Measurements from ENCODE around the gene HEBP1. TPM values are rescaled to one million over a fixed set of nuclear protein-coding genes. Genes with fewer than 3 reads are reported as not detected.
A peak's percentile ranks its signal among the peaks of the same experiment; 100 is the strongest.

The HEBP1 gene
- total RNA-seq, 2 experiments from 2014 or later: 23.5 to 28.6 TPM

DNA sequence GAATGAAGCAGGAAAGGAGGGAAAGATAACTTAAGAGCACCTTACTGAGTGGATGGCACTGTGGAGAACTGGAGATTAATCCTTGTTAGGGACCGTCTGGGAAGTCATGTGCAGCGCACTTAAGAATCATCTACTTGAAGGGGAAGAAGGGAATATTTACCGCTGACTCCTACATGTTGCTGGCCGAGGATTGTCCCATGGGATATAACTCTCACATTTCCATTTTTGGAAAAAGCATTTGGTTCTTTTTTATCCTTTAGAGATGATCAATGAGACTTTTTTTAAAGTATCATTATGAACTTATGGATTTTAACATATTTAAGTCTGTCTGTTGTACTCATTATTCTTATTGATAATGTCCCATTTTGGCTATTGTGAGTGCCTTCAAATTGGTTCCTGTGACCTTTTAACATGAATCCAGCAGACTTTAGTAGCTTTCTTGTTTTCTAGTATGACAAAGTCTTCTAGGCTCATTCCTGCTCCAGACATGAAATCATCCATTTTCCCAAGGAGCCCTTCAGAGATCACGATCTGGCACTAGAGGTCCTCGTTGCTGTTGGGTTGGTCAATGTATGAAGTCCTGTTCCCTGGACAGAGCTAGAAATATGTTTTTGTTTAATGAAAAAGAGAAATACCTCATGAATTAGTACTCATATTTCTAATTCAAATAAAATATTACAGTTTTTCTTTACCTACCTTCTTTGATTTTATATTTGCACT is 23.9 kb upstream of the HEBP1 start:
- no peaks in the 10 kb centered on the region for H3K4me1 Mint-ChIP-seq
- H3K36me3 Mint-ChIP-seq (ENCODE audit: low read depth): no peaks in the 10 kb centered on the region
- ATAC-seq (no peak), DNase-seq (peak; percentile 8)
- POLR2A ChIA-PET: no interaction called here
- intact Hi-C loops (cut with DNase I, micrococcal nuclease): no loop called here
- CTCF ChIA-PET: interaction anchor here (0.7 to 1.3 kb wide), 3 partner anchors 10 to 196 kb away, joined by 3 to 4 read pairs (median 3); no protein-coding TSS in a partner anchor
- peaks cover 6% of the 10 kb centered on the region for H3K27me3 Mint-ChIP-seq
- H3K4me3 Mint-ChIP-seq: no peak overlapping the region
- no peaks in the 10 kb centered on the region for H3K9me3 Mint-ChIP-seq (ENCODE audit: low read depth)
- no peak overlapping the region for H3K27ac Mint-ChIP-seq

DNA sequence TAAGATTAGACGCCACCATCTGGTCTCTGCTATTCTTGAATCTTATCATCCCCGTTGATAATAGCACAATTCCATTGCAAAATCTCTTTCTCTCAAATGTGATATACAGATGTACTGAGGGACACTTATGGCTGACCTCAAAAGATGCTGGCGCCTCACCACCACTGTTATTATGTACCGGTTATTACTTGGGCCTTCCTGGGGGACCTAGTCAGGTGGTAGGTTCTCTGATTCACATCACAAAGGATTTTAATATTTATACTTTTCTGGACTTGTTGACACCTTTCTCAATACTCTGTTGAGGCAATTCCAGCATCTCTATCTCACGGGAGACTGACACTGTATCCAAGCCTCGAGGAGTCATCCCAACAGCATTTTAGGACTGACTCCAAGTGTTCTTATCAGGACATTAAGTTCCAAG is 22.8 kb upstream of the HEBP1 start:
- H3K36me3 Mint-ChIP-seq (ENCODE audit: low read depth): no peaks in the 10 kb centered on the region
- no peak overlapping the region for H3K4me3 Mint-ChIP-seq
- no peak for ATAC-seq
- no peaks in the 10 kb centered on the region for H3K4me1 Mint-ChIP-seq
- ChIA-PET CTCF (interaction anchor here (0.7 kb wide), 1 partner anchor 187 kb away, joined by 3 read pairs; no protein-coding TSS in a partner anchor), POLR2A (no interaction called here)
- intact Hi-C loops (cut with DNase I, micrococcal nuclease): no loop called here
- DNase-seq: no peak
- H3K27me3 Mint-ChIP-seq: peaks cover 10% of the 10 kb centered on the region
- no peaks in the 10 kb centered on the region for H3K9me3 Mint-ChIP-seq (ENCODE audit: low read depth)
- H3K27ac Mint-ChIP-seq: no peak overlapping the region

DNA sequence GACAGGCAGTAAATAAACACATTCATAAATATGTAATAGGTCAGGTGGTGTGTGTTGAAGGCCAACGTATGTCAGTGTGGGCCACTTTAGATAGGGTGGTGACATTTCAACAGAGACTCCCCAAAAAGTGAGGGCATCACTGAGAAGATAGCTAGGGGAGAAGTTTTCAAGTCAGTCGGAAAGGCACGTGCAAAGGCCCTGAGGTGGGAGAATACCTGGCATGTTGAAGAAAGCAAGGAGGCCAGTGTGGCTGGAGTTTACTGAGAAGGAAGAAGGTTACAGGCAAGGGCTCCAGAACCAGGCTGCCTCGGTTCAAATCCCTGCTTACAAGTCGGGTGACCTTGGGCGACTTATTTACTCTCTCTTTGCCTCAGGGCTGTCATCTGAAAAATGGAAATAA is 11.0 kb upstream of the HEBP1 start:
- Mint-ChIP-seq H3K9me3 (ENCODE audit: low read depth) (no peaks in the 10 kb centered on the region), H3K36me3 (ENCODE audit: low read depth) (no peaks in the 10 kb centered on the region), H3K27me3 (peaks cover 3% of the 10 kb centered on the region), H3K27ac (no peak overlapping the region), H3K4me1 (no peaks in the 10 kb centered on the region), H3K4me3 (no peak overlapping the region)
- ChIA-PET CTCF (no interaction called here), POLR2A (no interaction called here)
- intact Hi-C loops (cut with DNase I, micrococcal nuclease): no loop called here
- ATAC-seq (no peak), DNase-seq (no peak)

DNA sequence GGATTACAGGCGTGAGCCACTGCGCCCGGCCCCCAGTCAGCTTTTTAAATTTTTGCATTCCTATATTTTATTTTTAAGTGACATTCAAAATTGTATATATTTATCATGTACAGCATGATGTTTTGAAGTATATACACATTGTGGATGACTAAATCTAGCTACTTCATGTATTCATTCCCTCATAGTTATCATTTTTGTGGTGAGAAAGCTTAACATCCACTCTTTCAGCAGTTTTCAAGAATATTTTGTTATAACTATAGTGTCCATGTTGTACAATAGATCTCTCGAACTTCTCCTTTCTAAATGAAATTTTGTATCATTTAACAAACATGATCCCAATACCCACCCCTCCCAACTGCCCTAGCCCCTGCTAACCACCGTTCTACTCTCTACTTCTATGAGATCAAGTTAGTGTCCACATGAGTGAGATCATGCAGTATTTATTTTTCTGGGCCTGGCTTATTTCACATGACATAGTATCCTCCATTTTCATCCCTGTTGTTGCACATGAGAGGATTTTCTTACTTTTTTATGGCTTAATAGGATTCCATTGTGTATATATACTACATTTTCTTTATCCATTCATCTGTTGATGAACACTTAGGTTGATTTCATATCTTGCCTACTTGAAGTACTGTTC is 8.8 kb upstream of the HEBP1 start:
- Mint-ChIP-seq H3K4me3 (no peak overlapping the region), H3K27ac (no peak overlapping the region), H3K4me1 (no peaks in the 10 kb centered on the region), H3K9me3 (ENCODE audit: low read depth) (no peaks in the 10 kb centered on the region), H3K27me3 (no peaks in the 10 kb centered on the region), H3K36me3 (ENCODE audit: low read depth) (no peaks in the 10 kb centered on the region)
- DNase-seq (no peak), ATAC-seq (no peak)
- ChIA-PET POLR2A (no interaction called here), CTCF (interaction anchor here (1.0 kb wide), 1 partner anchor 8 kb away, joined by 3 read pairs; no protein-coding TSS in a partner anchor)
- intact Hi-C loops (cut with DNase I, micrococcal nuclease): no loop called here

DNA sequence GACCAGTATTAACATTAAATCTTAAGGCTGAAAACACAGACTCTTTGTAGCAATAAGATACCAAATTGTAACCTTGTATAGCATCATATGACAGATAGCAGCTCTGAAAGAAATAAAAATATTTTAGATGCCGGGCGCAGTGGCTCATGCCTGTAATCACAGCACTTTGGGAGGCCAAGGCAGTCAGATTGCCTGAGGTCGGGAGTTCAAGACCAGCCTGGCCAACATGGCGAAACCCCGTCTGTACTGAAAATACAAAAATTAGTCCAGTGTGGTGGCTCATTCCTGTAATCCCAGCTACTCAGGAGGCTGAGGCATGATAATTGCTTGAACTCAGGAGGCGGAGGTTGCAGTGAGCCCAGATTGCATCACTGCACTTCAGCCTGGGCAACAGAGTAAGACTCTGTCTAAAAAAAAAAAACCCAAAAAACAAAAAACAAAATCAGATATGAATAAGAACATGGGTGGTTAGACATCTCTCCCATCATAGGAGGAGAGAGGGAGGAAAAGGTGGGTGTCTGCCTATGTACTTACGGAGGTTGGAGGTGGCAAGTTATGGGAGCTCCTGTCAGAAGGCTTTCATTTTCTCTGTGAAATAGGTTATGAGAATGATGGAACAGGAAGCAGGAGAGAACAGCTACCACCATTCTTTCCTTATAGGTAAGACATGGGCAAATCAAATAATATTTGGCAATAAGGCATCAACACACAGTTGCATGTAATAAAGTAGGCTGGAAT is 7.6 kb upstream of the HEBP1 start:
- ATAC-seq (no peak), DNase-seq (no peak)
- no peaks in the 10 kb centered on the region for H3K9me3 Mint-ChIP-seq (ENCODE audit: low read depth)
- H3K27me3 Mint-ChIP-seq: no peaks in the 10 kb centered on the region
- H3K36me3 Mint-ChIP-seq (ENCODE audit: low read depth): no peaks in the 10 kb centered on the region
- no peak overlapping the region for H3K4me3 Mint-ChIP-seq
- intact Hi-C loops (cut with DNase I, micrococcal nuclease): no loop called here
- ChIA-PET CTCF (interaction anchor here (2.0 kb wide), 1 partner anchor 248 kb away, joined by 4 read pairs; no protein-coding TSS in a partner anchor), POLR2A (no interaction called here)
- H3K4me1 Mint-ChIP-seq: no peaks in the 10 kb centered on the region
- H3K27ac Mint-ChIP-seq: no peak overlapping the region

DNA sequence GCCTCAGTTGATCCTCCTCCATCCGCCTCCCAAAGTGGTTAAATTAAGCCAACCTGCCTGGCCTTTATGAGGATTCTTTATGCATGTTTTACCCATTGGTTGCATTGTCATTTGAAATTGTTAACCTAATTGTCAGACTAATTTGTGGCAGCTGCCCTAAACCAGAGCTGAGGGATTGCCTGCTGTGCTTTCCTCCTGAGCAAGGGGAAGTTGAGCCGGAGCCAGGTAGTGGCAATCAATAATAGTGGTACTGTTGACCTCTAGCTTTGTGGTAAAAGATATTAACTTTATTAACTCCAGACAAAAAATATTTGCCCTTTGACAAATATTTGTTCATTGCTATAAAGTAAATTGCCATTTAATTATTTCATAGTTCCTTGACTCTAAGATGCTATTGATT is 5.6 kb upstream of the HEBP1 start:
- DNase-seq (no peak), ATAC-seq (no peak)
- Mint-ChIP-seq H3K36me3 (ENCODE audit: low read depth) (no peaks in the 10 kb centered on the region), H3K27ac (no peak overlapping the region), H3K9me3 (ENCODE audit: low read depth) (no peaks in the 10 kb centered on the region), H3K4me3 (no peak overlapping the region), H3K4me1 (peaks cover 9% of the 10 kb centered on the region), H3K27me3 (peaks cover 6% of the 10 kb centered on the region)
- ChIA-PET CTCF (interaction anchor here (1.6 kb wide), 1 partner anchor 39 kb away, joined by 3 read pairs; no protein-coding TSS in a partner anchor), POLR2A (no interaction called here)
- intact Hi-C loops (cut with DNase I, micrococcal nuclease): no loop called here

DNA sequence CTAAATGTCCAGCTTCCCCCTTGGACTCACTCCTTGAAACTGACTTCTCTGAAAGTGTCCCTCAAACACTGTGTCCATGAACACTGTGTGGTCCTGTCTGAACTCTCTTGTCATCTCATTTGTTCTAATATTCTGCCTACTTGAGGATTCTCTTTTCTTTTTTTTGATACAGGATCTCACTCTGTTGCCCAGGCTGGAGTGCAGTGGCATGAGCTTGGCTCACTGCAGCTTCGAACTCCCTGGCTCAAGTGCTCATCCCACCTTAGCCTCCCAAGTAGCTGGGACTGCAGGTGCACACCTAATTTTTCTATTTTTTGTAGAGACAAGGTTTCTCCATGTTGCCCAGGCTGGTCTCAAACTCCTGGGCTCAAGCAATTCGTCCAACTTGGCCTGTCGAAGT is 4.9 kb upstream of the HEBP1 start:
- intact Hi-C loops (cut with DNase I, micrococcal nuclease): loop anchor here (5.0 kb wide), 3 partner anchors 88 to 1767 kb away; a partner anchor contains a TSS
- ChIA-PET CTCF (interaction anchor here (1.0 to 1.6 kb wide), 2 partner anchors 17 to 40 kb away, joined by 3 read pairs; no protein-coding TSS in a partner anchor), POLR2A (no interaction called here)
- no peaks in the 10 kb centered on the region for H3K36me3 Mint-ChIP-seq (ENCODE audit: low read depth)
- no peaks in the 10 kb centered on the region for H3K9me3 Mint-ChIP-seq (ENCODE audit: low read depth)
- no peak overlapping the region for H3K4me3 Mint-ChIP-seq
- no peak overlapping the region for H3K27ac Mint-ChIP-seq
- DNase-seq: no peak
- H3K27me3 Mint-ChIP-seq: peaks cover 6% of the 10 kb centered on the region
- ATAC-seq: no peak
- H3K4me1 Mint-ChIP-seq: peaks cover 9% of the 10 kb centered on the region

DNA sequence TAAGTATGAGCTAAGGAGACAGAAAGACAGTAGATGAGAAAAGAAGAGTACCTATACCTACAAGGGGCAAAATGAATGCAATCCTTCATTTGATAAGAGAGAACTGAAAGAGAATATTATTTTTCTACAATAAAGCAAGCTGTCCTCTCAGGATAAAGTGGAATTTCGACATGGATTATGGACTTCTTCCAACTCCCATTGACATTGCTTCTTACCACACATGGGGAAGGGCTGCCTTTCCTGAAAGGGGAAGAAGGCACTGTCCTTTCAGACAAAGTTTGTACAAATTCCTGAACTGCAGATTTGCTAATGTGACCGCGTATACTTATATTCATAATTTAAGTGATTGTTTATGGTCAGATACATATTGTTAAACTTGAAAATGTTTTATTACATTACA is 4.3 kb upstream of the HEBP1 start:
- Mint-ChIP-seq H3K27me3 (peaks cover 6% of the 10 kb centered on the region), H3K4me3 (no peak overlapping the region), H3K9me3 (ENCODE audit: low read depth) (no peaks in the 10 kb centered on the region), H3K27ac (no peak overlapping the region), H3K36me3 (ENCODE audit: low read depth) (no peaks in the 10 kb centered on the region), H3K4me1 (peaks cover 13% of the 10 kb centered on the region)
- no peak for ATAC-seq
- POLR2A ChIA-PET: no interaction called here
- no peak for DNase-seq
- intact Hi-C loops (cut with DNase I, micrococcal nuclease): loop anchor here (5.0 kb wide), 3 partner anchors 87 to 1768 kb away; a partner anchor contains a TSS
- CTCF ChIA-PET: interaction anchor here (1.0 kb wide), 1 partner anchor 16 kb away, joined by 3 read pairs; no protein-coding TSS in a partner anchor

DNA sequence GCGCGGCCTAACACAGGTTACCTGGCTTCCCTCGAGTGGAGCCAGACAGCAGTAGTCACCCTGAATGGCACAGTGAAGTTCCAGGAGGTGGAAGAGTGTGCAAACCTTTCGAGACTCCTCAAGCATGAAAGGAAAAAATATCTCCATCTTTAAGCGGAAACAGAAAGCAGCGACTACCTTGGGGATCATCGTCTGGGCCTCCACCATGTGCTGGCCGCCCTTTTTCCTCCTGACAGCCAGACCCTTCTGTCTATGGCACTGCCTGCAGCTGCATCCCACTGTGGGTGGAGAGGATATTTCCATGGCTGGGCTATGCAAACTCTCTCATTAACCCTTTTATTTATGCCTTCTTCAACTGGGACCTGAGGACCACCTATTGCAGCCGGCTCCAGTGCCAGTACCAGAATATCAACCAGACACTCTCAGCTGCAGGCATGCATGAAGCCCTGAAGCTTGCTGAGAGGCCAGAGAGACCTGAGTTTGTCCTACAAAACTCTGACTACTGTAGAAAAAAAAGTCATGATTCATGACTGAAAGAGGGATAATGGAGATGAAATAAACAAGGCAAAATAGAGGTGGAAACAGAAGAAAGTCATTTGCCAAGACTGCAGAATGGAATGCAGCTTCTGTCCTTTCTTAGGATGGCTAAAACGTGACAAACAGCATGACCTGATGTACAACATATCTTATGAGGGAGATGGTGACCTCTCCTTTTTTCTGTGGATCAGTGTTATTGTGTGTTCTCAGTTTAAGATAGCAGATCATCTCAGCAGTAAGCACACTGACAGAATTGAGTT is 2.4 kb upstream of the HEBP1 start:
- Mint-ChIP-seq H3K4me3 (peak overlapping the region; percentile 68), H3K27me3 (peaks cover 6% of the 10 kb centered on the region), H3K4me1 (peaks cover 22% of the 10 kb centered on the region), H3K9me3 (ENCODE audit: low read depth) (no peaks in the 10 kb centered on the region), H3K36me3 (ENCODE audit: low read depth) (no peaks in the 10 kb centered on the region), H3K27ac (no peak overlapping the region)
- intact Hi-C loops (cut with DNase I, micrococcal nuclease): loop anchor here (5.0 kb wide), 3 partner anchors 85 to 1770 kb away; a partner anchor contains a TSS
- CTCF ChIA-PET: interaction anchor here (0.7 to 1.2 kb wide), 2 partner anchors 38 to 210 kb away, joined by 3 to 7 read pairs; no protein-coding TSS in a partner anchor
- ATAC-seq: no peak
- no peak for DNase-seq
- POLR2A ChIA-PET: no interaction called here

DNA sequence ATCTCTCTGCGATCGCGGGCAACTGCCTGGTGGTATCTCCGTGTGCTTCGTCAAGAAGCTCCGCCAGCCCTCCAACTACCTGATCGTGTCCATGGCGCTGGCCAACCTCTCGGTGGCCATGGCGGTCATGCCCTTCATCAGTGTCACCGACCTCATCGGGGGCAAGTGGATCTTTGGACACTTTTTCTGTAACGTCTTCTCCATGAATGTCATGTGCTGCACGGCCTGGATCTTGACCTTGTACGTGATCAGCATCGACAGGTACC is 1.6 kb upstream of the HEBP1 start:
- H3K9me3 Mint-ChIP-seq (ENCODE audit: low read depth): no peaks in the 10 kb centered on the region
- DNase-seq (no peak), ATAC-seq (no peak)
- peak overlapping the region; percentile 71 for H3K27ac Mint-ChIP-seq
- peaks cover 28% of the 10 kb centered on the region for H3K4me1 Mint-ChIP-seq
- H3K27me3 Mint-ChIP-seq: peaks cover 6% of the 10 kb centered on the region
- ChIA-PET CTCF (interaction anchor here (0.6 to 1.5 kb wide), 2 partner anchors 42 to 210 kb away, joined by 3 to 9 read pairs; no protein-coding TSS in a partner anchor), POLR2A (interaction anchor here (0.6 kb wide), 1 partner anchor 183 kb away, joined by 5 read pairs; no protein-coding TSS in a partner anchor)
- intact Hi-C loops (cut with DNase I, micrococcal nuclease): loop anchor here (1.0 to 5.0 kb wide), 7 partner anchors 43 to 1771 kb away; partner anchors contain the start of gene FAM234B (in 1 of the 2)
- H3K36me3 Mint-ChIP-seq (ENCODE audit: low read depth): no peaks in the 10 kb centered on the region
- H3K4me3 Mint-ChIP-seq: peak overlapping the region; percentile 68

Data from activated CD4-positive, alpha-beta T cell treated with anti-CD3 and anti-CD28 coated beads for 36 hours (primary cell).